NCI-H187 (cell line): ENCODE data around the gene HPCAL4.

Source experiments
- DNase-seq, 2 experiments: peaks; one replicate each; lab custom pipeline; 2025; lab: John Stamatoyannopoulos, UW

Gene HPCAL4

GRCh38 chr1:39691383-39692151 lies at the start of gene HPCAL4:
Gene HPCAL4 (minus strand): TSS chr1:39691433. CDS start chr1:39684603, 6,830 bp downstream.
- DNase-seq = peak; percentile 28 to 73

GRCh38 chr1:39738622-39739366 lies 47.6 kb upstream of the HPCAL4 start, which contains the start of gene PPIE:
Gene PPIE (plus strand): TSS chr1:39738882. CDS start chr1:39738901, 19 bp downstream.
- DNase-seq = peak; percentile 49 to 97

DNA sequence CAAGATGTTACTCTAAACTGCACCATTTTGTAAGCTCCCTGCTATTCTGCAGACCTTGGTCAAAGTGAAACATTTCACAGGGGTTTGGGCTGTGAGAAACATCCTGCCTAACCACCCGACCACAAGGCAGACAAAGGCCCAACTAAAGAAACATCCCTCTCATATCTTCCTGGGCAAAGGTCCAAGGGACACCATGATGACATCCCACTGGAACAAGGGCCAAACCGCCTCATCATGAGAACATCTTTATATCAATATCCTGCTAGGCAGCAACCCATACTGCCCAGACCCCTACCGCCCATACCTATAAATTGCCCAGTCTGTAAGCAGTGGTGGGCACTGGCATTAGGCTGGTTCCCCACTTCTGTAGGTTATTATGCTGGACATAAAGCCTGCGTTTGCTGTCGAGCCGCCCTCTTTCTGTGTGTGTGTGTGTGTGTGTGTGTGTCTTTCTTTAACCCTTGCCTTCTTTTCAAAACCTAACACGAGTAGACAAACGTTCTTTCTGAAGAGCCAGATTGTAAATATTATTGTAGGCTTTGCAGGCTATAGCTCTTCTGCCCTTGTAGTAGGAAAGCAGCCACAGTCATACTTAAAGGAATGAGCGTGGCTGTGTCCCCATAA lies 46.4 kb upstream of the HPCAL4 start:
- no peak for DNase-seq

- DNase-seq = no peak
Observed at GRCh38 chr1:39735731-39736130, 44.5 kb upstream of the HPCAL4 start.

- DNase-seq = no peak
Observed at GRCh38 chr1:39733161-39733560, 41.9 kb upstream of the HPCAL4 start.

DNA sequence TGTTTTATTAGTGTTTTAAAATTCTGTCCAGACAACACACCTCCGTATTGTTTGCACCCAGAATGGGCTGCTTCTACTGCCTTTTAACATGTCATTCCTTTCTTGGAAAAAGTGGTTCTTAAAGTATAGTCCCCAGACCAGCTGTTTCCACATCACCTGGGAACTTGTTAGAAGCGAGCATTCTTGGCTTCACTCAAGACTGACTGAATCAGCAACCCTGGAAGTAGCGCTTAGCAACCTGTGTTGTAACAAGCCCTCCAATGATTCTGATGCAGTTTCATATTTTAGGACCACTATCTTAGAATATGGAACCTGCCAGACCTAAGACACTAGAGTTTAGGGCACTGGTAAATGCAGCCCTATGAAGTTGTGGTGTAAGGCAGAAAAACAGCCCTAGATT lies 41.5 kb upstream of the HPCAL4 start:
- no peak for DNase-seq

GRCh38 chr1:39729842-39730241 lies 38.6 kb upstream of the HPCAL4 start:
- DNase-seq = no peak

- no peak for DNase-seq
Observed at GRCh38 chr1:39729030-39729429, 37.8 kb upstream of the HPCAL4 start.

GRCh38 chr1:39727932-39728317 lies 36.7 kb upstream of the HPCAL4 start:
- no peak for DNase-seq

DNA sequence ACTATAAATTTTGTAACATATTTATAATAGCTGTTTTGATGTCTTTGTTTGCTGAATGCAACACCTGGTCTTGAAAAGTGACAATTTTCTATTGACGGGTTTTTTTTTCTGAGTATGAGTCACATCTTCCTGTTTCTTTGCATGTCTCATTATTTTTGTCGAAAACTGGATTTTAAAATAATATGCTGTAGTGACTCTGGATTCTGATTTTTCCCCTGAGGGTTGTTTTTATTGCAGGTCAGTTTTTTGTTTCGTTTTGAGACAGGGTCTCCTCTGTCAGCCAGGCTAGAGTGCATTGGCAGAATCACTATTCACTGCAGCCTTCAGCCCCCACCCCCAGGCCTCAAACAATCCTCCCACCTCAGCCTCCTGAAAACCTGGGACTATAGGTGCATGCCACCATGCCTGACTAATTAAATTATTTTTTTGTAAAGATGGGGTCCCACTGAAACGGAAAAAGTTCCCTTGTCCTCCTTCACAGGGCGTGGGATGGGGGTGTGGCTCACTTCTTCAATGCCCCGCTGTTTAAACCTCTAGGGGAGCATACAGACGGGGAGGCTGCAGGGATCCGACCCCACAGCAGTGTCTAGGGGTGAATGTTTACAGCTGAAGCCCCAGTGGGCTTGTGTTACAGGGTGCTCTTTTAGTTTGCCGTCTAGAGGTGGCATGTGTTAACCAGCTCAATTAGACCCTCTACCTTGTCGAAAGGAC lies 36.1 kb upstream of the HPCAL4 start:
- no peak for DNase-seq

GRCh38 chr1:39726600-39726999 lies 35.4 kb upstream of the HPCAL4 start:
- no peak for DNase-seq

DNA sequence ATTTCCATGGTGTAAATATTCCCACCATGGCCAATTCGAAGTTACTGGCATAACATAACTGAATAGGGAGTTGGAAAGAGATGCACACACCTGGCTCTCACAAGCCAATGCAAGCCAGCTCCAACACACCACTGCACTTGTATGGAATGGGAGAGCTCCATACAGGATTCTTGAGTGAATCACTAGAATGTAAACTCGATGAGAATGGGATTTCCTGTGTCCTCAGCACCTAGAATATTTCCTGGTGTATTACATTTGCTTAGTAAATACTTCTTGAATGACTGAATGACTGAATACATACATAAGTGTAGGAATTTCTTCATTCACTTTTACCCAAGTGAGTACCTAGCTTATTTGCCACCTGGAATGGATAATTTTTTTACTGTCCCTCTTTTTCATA lies 31.3 kb upstream of the HPCAL4 start:
- no peak for DNase-seq

GRCh38 chr1:39721664-39722063 lies 30.4 kb upstream of the HPCAL4 start:
- no peak for DNase-seq

GRCh38 chr1:39720094-39720999 lies 29.1 kb upstream of the HPCAL4 start:
- peak in 1 of 2 experiments; percentile 14 for DNase-seq

DNA sequence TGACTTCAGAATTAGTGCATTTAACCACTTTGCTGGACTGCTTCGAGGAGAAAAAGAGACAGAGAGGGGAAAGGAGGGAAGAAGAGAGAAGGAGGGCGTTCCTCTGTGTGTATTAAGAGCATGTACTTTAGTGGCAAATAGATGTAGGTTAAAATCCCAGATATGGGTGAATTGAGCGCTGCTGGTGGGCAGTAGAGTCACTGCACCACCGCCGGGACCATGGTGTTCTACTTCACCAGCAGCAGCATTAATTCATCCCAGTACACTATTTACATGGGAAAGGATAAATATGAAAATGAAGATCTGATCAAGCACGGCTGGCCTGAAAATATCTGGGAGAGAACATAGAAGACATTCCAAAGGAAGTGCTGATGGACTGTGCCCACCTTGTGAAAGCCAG lies 26.6 kb upstream of the HPCAL4 start:
- no peak for DNase-seq

- no peak for DNase-seq
Observed at GRCh38 chr1:39713557-39713956, 22.3 kb upstream of the HPCAL4 start.

DNA sequence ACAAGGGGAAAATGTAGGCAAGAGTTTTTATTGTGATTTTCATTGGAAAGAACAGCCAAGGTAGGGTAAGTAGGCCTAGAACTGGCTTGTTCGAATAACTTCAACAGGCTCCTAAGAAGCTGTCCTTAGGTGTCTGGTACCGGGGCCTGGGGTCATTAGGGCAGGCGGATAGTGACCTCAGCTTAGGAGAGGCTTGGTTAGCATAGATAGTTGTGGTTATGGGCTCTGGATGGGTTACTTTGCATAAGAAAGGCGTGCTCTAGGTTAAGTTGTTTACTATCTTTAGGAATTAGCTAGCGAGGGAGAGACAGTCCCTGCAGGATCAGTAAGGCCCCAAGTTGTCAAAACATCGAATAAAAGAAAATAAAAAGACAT lies 20.7 kb upstream of the HPCAL4 start:
- DNase-seq = no peak

GRCh38 chr1:39711104-39711965 lies 20.1 kb upstream of the HPCAL4 start:
- DNase-seq = no peak

- no peak for DNase-seq
Observed at GRCh38 chr1:39707506-39707905, 16.3 kb upstream of the HPCAL4 start.

GRCh38 chr1:39704757-39705156 lies 13.5 kb upstream of the HPCAL4 start:
- no peak for DNase-seq
